ENCODE results near the gene MREG. TPM values are rescaled to one million over a fixed set of nuclear protein-coding genes. Genes with fewer than 3 reads are reported as not detected.
A peak's percentile ranks its signal among the peaks of the same experiment; 100 is the strongest.

The MREG gene
- total RNA-seq, 1 donor from 2014 or later, result 4.4 TPM

DNA sequence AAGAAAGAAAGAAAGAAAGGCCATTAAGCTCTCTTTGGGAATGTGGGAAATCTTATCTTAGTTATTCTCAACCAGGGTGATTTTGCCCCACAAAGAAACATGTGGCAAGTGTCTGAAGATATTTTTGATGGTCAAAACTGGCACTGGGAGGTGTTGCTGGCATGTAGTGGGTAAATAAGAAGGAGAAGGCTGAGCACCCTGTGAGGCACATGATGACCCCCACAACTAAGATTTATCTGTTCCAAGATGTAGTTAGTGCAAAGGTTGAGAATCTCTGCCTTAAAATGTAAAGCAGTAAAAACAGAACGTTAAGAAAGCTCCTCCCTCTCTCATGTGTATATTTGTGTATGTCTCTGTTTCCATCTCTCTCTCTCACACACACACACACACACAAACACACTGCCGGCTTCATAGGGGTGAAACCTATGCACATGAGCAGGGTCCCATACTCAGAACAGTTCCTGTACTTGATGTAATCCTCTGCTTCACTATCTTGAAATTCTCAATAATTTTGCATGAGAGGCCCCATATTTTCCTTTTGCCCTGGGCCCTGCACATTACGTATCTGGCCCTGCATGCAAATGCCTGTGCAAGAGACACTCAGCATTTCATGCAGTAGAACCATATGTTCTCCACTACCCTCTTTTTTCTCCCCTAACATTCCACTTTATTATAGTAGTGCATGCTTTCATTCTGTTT, 94.3 kb downstream of the MREG start:
- no peak for DNase-seq

DNA sequence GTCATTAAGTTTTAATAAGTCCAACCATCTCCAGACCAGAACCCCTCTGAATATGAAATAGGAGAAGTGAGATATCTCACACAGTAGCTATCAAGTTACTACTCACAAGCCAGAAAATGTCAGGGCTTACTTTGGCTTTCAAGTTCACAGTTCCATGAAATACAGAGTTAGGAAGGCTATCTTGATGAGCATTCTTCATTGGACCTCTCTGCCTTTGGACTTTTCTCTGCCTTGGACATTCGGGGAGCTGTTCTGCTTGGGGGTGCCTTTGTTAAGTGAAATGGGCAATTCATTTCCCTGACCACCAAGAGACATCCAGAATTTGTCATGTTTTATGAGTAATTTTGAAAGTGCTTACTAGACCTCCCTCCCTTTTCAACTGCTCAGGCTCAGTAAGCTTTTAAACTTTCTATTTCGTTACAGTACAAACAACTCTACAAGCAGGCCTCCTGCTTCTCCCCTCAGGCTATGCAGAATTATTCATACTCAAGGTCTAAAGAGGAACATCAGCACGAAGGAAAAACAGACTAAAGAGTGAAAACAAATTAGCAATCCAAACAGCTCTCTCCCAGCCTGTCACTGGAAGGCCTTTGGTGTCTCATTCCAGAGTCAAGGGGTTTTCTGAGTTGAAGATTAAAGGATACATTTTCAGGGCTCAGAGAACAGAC, 95.3 kb downstream of the MREG start:
- peak; percentile 55 for DNase-seq

DNA sequence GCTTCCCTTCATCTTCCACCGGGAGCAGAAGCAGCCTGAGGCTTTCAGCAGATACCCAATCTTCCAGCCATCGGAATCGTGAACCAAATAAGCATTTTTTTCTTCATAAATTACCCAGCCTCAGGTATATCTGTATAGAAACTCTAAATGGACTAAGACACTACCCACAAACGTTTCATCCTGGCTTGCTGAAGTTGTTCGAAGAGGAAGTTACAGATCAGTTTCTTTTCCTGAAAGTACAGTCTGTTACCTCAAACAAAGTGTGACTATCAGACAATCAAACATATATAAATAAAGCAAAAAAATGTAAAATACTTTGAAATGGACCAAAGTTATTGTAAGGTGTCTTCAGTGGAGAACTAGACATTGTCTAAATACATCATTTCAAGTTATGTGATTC, 97.9 kb downstream of the MREG start:
- DNase-seq, result no peak

DNA sequence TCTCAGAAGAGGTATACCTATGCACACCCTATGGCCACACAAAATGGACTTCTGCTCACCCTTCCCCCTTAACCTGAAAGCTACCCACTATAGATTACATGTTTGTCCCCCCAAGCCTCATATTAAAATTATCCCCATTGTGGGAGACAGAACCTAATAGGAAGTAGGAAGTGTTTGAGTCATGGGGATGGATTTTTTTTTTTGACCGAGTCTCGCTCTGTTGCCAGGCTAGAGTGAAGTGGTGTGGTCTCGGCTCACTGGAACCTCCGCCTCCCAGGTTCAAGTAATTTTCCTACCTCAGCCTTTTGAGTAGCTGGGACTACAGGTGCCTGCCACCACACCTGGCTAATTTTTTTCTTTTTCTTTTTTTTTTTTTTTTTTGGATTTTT, 98.6 kb downstream of the MREG start:
- DNase-seq, result no peak

DNA sequence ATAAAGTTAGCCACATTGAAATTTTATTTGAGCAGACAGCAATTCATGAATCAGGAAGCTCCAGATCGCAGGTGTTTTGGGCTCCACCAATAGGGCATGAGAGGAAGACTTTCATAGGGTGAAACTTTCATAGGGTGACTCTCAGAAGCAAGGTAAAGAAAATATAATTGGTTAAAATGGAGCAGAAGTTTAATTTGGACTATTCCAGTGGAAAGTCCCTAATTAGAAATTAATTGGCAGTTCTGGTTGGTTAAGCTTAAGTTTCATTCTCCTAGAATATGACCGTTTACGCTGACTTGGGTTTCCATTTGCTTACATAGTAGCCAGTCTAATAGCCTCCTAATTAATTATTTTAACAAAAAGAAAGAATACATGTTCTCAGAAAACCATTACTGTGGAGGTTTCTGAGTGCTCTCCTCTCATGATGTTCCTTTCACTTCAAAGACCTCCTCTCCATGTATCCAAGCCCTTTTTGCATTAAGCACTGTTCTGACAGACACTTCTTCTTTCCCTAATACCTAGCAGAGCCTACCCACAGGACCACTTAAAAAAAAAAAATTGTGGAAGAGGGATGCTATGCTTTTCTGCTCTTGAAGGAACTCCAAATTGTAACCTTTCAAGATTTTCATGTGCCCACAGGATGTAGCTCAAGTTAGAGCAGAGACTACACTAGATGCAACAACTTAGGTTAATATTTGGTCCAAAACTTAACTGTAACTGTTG, 99.1 kb downstream of the MREG start:
- no peak for DNase-seq

DNA sequence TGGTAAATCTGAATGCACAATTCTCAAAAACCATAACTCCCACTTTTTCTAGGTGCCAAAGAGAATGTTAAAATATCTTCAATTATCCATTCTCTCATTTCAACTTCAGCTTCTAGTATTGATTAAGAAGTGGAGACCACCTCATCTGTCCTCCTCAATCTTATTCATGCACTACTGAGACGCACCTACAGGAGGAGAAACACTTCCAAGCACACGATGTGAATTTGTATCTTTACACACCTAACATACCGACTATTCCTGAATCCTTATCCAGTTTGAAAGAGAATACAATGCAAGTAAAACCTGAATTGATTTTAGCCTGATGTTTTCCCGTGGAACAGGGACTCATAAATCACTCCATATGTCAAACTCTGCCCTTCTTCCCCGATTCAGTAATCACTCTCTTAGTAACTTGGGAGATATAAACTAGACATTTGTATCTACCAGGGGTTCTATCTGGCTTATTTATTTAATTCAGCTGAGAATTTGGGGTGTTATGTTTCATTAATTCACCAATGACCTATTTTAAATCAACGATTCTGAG, 101.0 kb downstream of the MREG start:
- no peak for DNase-seq

DNA sequence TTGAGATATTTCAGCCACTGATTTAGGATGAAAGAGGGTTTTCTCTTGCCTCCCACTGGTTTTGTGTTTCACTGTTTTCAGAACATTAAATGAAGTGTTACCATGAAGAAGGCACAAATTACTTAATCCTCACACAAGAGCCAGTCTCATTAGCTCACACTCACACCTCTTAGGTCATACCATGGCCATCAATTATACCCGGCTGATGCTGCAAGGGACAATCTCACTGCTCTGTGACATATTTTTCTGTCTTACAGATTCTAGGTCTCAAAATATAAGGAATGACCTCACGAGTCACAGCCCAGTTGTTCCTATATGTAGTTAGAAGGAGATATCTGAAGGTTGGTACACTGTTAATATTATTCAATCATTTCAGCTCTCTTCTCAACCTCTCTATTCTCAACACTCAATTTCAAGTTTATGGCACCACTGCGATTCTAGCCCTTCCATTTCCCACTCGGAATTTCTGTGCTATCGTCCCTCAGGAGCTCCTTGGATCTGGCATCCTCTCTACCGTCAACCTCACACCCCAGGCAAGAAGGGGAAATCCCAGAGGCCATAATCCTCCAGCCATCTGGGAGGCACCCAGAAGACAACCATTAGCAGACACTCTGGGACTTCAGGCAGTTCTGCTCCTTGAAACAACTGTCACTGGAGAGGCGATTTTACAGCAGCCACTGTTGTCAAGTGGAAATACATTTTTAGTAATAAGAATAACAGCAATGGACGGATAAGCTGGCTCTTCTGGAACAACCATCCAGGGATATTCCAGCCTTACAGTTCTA, 101.9 kb downstream of the MREG start:
- no peak for DNase-seq

DNA sequence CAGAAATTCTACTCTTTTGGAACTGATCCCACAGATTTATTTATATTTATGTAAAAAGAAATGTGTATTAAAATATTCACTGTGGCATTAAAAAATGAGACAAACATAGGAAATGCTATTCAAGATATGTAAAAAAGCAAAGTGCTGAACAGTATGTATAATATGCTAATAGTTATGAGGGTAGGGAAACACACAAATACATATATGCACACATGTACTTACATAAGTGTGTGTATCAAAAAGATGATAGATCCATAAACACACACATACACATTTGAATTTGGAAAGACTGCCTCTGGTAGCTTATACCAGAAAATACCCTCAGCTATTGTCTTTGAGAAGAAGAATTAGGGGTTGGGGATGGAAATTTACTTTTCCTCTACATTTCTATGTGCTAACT, 103.2 kb downstream of the MREG start:
- no peak for DNase-seq

DNA sequence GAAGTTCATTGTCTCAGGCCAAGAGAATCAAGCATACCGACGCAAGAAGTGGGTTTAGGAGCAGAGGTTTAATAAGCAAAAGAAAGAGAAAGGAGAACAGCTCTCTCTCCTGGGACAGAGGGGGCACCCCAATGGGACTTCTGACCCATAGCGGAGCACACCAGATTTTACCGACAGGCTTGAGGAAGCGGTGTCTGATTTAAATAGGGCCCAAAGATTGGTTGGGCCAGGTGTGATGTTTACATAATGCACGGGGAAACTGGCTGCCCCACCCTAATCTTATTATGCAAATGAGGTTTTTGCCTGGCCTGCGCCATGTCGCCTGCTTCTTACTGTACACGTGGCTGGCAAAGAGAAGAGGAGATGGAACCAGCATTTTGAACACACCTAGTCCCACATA, 106.2 kb downstream of the MREG start:
- no peak for DNase-seq

DNA sequence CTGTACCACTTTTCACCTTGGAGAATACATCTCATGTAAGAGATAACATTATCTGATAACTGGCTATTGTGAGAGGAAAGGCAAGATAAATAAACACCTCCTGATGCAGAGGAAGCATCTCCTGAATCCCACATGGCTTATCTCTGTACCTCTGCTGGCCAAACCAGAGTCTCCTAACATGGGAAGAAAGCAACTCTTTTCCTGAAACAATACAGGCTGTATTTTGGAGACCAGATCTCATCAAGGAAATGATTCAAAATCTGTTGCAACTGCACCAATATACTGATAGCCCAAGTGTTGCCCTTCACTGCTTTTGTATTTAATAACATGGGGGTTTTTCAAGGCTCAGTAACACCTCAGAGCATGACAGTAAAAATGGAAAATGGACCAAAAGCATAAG, 106.9 kb downstream of the MREG start:
- no peak for DNase-seq

DNA sequence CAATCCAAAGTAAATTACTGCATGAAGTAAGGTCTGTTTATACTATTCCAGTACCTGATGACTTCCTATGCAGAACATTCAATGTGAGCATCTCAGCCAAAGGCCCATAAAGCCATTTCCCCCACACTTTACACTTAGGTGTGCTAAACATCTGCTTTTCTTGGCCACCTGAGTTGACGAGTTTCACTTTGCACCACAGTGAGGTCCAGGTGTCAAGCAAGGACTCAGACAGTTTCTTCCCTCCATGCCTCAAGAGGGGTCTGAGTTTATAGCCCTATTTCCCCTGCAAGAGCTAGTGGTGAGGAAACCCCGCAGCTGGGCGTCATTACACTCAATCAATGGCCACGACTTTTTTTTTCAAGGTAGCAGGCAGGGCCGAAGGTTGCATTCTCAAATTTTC, 107.7 kb downstream of the MREG start:
- peak; percentile 22 for DNase-seq

DNA sequence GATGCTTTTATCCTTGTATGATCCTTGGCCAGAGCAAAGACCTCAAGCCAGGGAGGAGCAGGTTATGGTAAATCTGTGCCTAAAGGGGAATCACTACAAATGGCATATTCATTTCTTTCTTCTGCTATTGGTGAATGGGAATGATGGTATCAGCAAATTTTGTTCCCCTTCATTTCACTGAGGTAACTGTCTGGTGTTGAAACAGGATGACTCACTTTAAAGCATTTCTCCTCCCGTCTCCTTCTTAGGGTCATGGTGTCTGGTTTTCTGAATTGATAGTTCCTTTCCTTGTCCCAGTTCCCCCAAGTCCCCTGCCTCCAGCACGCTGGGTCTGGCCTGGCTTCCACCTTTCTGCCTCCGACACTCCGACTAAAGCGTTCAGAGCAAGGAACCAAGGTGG, 109.2 kb downstream of the MREG start:
- DNase-seq, result no peak

DNA sequence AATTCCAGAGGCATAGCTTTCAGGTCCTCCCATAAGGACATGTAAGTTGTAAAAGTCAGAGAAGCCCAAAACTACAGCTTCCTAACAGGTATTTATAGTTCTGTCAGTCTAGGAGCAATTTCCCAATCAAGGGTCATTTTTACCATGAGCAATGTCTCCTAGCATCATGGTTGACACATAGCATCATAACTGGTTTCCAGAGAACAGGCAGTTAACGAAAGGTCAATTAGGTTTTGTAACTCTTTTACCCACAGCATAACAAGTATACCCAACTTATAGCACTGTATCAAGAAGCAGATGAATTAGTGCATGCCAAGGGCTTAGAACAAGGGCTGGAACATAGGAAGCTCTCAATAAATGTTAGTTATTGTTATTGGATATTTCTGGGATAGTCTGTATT, 110.1 kb downstream of the MREG start:
- no peak for DNase-seq

DNA sequence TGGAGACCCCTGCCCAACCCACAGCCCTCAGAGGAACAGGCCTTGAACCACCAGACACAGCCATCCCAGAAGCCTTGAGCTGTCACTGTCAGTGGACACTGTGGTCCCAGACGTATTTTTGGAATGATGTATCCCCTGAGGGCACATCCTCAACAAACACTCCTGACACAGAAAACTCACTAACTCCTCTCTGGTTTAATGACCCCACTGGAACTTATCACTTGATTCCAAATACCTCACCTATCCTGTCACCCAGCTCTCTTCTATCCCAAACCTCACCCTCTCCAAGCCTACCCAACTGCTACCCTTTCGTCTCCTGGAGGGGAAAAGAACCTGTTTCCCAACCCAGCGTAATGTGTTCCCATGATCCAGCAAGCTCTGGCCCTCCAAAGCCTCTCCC, 111.6 kb downstream of the MREG start:
- DNase-seq, result no peak

DNA sequence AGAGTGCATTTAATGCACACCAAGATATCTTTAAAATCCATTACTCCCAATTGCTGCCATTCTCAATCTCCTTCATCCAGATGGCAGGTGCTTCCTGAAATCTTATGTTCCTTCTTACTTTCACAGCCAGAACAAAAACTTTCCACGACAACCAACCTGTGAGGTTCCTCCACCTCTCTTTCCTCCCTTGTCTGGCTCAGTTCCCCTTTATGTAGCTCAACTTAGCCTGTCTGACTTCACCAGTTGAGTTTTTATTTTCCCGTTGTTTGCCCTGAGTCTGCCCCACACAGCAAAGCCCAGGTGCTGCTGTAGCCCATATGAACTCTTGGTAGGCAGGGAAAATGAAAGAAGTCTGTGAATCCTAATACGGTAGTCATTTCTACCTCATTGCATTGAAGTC, 112.5 kb downstream of the MREG start:
- DNase-seq, result no peak

DNA sequence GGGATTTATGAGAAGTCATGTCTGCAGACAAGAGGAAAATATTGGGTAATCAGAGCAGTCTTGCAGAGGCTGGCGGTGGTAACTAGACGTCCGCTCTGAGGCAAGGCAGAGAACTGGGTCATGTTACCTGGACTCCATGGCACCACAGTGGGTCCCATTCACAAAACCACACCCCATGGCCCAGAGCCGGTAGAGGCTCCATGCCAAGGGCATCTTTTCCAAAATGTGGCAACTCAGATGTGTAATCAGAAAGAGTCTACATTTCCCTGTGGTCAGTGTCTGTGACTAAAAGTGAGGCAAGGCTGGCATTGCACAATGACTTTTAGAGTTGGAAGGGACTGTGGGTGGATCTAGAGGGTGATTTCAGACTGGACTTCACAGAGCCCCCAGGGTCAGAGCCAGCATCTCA, 113.1 kb downstream of the MREG start:
- no peak for DNase-seq

DNA sequence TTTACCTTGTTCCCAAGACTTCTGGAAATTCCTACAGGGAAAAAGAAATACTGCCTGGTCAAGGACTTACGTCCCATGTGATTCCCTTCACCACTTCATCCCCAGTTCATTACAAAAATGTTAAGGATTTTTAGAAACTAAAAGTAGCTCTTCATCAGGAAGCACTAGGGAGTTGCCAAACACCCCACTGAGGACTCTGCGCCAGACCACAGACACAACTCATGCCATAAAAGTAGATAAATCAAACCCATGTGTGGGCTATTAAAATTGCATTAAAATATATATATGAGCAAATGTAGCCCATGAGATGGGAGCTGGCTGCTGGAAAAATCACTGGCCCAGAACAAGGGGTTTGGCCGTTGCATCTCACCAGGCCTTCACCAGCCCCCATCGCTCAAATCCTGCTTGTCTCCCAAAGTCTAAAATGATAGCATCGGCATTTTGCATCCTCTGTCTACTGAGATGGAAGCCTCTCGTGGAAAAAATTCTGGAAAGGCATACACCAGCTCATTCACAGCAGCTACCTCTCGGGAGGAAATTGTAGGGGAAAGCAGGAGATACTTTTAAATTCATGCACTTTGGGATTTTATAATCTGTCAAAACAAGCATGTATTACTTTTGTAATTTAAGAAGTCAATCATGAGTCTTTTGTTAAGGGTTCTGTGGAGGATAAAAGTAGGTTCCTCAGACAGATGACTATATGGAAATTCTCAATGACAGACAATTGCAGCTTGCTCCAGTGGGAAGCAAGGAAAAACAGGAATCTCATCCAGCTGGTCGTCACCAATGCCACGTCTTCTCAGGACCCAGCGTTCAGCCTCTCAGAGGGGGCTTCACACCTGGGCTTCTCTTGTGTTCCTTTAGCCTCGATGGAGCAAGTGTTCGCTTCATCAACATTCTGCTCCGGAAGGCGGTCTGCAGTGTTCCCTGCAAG, 113.9 kb downstream of the MREG start:
- peak; percentile 49 for DNase-seq

DNA sequence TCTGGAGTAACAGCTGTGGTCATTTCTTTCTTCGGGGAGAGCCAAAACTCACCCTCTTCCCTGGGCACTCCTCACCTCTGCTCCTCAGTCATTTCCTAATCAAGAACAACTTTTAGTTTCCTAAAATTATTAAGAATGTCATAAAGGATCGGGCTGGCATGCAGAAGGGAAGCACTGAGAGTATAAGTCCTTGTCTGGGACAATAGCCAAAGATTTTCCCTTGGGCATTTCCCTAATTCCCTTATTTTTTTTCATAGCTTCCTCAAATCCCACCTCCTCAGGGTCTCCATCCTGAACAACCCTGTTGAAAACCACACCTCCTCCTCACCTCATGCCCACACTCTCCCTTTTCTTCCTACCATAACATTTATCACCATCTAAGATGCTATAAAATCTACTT, 115.0 kb downstream of the MREG start:
- DNase-seq, result no peak

DNA sequence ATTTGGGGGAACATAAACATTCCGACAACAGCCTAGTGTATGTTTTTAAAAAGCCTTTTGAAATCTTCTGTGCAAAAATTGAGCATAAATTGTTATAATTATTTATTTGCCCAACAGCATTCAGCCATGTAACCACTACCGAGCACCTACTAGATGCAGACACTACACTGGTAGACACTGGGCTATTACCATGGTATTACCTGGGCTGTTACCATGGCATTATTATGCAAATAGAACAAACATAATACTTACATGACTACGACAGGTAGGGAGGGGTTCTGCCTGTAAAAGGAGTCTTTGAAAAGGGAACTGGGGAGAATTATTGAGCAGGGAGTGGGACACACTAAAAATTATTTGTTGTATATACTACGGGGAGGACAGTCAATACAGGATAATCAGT, 116.4 kb downstream of the MREG start:
- DNase-seq, result no peak

DNA sequence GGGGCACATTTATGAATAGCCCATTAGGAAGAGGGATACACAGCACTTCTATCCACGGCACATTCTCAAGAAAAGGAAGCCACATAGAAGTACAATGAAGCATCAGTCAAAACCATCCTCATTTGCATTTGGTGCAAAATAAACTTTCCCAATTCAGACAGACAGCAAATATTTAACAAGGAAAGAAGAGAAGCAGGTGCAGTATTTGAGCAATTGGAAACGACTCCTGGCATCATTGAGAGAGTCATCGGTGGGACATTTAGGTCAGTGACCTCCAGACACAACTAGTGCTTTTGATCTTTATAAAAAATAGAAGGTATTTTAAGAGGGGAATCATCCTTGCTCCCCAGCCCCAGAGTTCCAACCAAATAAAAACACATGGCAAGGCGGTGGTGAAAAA, 118.0 kb downstream of the MREG start:
- DNase-seq, result no peak
